Heart left ventricle (tissue), 16 donors: ENCODE results near the gene GRB2. TPM values are rescaled to one million over a fixed set of nuclear protein-coding genes. Genes with fewer than 3 reads are reported as not detected.
"Not testable (repeated sequence)": the region's sequence is repeated elsewhere in the genome, so short reads cannot be mapped to it uniquely, and the experiment has no call there.

ENCODE experiments used
- ATAC-seq, 4 donors: fragments of 200-7000 bp; cut with Tn5 transposase; one replicate each; pipeline ENCODE4 v1.9.1; 2020 to 2022; ENCODE audit warnings: moderate library complexity in 4 of 4, mild to moderate bottlenecking in 3 of 4, moderate number of reproducible peaks in 1 of 4
- DNase-seq, 5 donors: peaks; one replicate each; pipeline ENCODE4 v3.0.0-alpha.2; 2020
- H3K27ac ChIP-seq, 12 donors: fragments of 200-600 bp; sonication (generic) in 4 of 12; one replicate each; pipeline versions ENCODE4 v1.5.0 to v1.8.0; 2016 to 2022; ENCODE audit warnings: mild to moderate bottlenecking in 2 of 12
- H3K27me3 ChIP-seq, 9 donors: fragments of 200-600 bp; sonication (generic) in 2 of 9; one replicate each; pipeline versions ENCODE4 v1.5.1 to v1.8.0; 2016 to 2022; ENCODE audit warnings: mild to moderate bottlenecking in 3 of 9
- H3K36me3 ChIP-seq, 9 donors: fragments of 200-600 bp; sonication (generic) in 2 of 9; one replicate each; pipeline versions ENCODE4 v1.5.0 to v1.8.0; 2018 to 2022; ENCODE audit warnings: mild to moderate bottlenecking in 2 of 9
- H3K4me1 ChIP-seq, 12 donors: fragments of 200-600 bp; sonication (generic) in 4 of 12; one replicate each; pipeline versions ENCODE4 v1.5.0 to v1.8.0; 2016 to 2022; ENCODE audit warnings: mild to moderate bottlenecking in 3 of 12
- H3K4me3 ChIP-seq, 12 donors: fragments of 200-600 bp; sonication (generic) in 4 of 12; one replicate each; pipeline versions ENCODE4 v1.5.0 to v1.8.0; 2017 to 2022; ENCODE audit warnings: mild to moderate bottlenecking in 9 of 12, moderate library complexity in 4 of 12
- H3K9me3 ChIP-seq, 12 donors: fragments of 200-600 bp; sonication (generic) in 4 of 12; one replicate each; pipeline versions ENCODE4 v1.5.0 to v1.8.0; 2016 to 2022; ENCODE audit warnings: mild to moderate bottlenecking in 1 of 12
- POLR2A ChIP-seq, 2 donors: fragments of 450-650 bp; IDR thresholded peaks; one replicate each; pipeline ENCODE4 v1.6.1; 2017; ENCODE audit warnings: antibody characterized with exemption in 2 of 2, mild to moderate bottlenecking in 2 of 2, moderate library complexity in 2 of 2
- WGBS, 4 donors: extraction: QIAGEN DNeasy Blood & Tissue Kit in 2 of 4; methylation state at CpG; one replicate each; pipeline versions ENCODE4 v1.1.5 to v1.1.7; 2013 to 2018; 5-methylcytosine and 5-hydroxymethylcytosine counted together
- intact Hi-C, 10 donors: fragments of 100-400 bp; cut with DNase I; formaldehyde crosslinking; loops; one replicate each; pipeline versions ENCODE4 v1.11.1 to v1.14.2; 2022
- polyA plus RNA-seq, 2 donors: library from polyadenylated mRNA; stranded (reverse); fragments of 200-250 nt; gene quantifications; one replicate each; pipeline ENCODE4 v1.2.3, GENCODE V29; 2013
- total RNA-seq, 9 donors: library from RNA; depleted of rRNA in 2 of 9; stranded (reverse); fragments of >200 nt in 2 of 9; fragmentation: NEBNext Ultra II Directional in 3 of 9; extraction: Animal tissue kit (Norgen Biotek cat#: 25700) in 3 of 9; gene quantifications; one replicate each; pipeline versions ENCODE4 v1.1.0 to v1.2.4, GENCODE V29; 2016 to 2023
- TF ChIP-seq, protein P1 (sequence below), 12 donors: fragments of 200-600 bp; sonication (generic) in 4 of 12; IDR thresholded peaks; one replicate each; pipeline versions ENCODE4 v1.5.0 to v1.8.0; 2018 to 2022; ENCODE audit warnings: antibody characterized with exemption in 12 of 12, mild to moderate bottlenecking in 5 of 12
- donor health status: ischemic (EF 13 %, LVEDD 7.1; RV severe dilation, severe dysfunction).
- donor health status: healthy with polysubstance abuse.
- donor health status: DM: no; HTN: yes; CAD: no.
- donor health status: DM: no; HTN: no; CAD: no.
- donor health status: ischemic (EF 25% LVEDD 6.9; RV normal size, moderate dysfunction).
- donor health status: ischemic (EF 25% LVEDD 5.7; RV mildly dilated, moderate dysfunction).
- donor health status: healthy.
- donor health status: DM: yes; HTN: yes; CAD: no.
- donor health status: ischemic (EF 35%, LVEDD 5.7; RV mildly dilated, moderate dysfunction).
- donor health status: nonischemic (EF 11% LVEDD 7.7; RV severe dilation, severe dysfunction).
- donor health status: DM: yes; HTN: yes; CAD: no.
- donor health status: PGD.
- donor health status: ischemic (EF 29% LVEDD 5.4; RV normal size, mild dysfunction).
- donor health status: nonischemic (EF 23%, LVEDD 6.1; RV moderate dilation, normal function).

GRB2 gene
- total and polyA plus RNA-seq, 11 donors = 24.5 to 145 (median 67.7) TPM

DNA sequence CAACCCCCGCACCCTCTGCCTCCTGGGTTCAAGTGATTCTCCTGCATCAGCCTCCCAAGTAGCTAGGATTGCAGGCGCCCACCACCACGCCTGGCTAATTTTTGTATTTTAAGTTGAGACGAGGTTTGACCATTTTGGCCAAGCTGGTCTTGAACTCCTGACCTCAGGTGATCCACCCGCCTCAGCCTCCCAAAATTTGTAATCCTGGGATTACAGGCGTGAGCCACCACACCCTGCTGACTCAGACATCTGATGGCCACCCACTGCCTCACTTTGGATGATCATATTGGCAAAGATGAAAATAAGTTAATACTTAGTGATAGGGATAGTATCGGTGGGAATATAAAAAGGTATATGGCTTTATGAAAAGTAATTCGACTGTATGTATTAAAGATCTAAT lies 55.9 kb downstream of the GRB2 start:
- ATAC-seq (no peak), DNase-seq (no peak)
- Histone ChIP-seq H3K36me3 (no peaks in the 10 kb centered on the region), H3K4me3 (no peak overlapping the region), H3K27ac (no peak overlapping the region), H3K9me3 (no peaks in the 10 kb centered on the region), H3K27me3 (no peaks in the 10 kb centered on the region), H3K4me1 (peaks cover 0 to 90% (median 19%) of the 10 kb centered on the region in 12 donors)
- intact Hi-C loops = no loop called here
- 95 to 97% (median 96%) methylated on average over 8 of the region's 8 CpGs for WGBS, 4 donors
- no peak for TF ChIP-seq POLR2A (IDR thresholded peaks at IDR 0.05)
- TF ChIP-seq, protein P1, sequence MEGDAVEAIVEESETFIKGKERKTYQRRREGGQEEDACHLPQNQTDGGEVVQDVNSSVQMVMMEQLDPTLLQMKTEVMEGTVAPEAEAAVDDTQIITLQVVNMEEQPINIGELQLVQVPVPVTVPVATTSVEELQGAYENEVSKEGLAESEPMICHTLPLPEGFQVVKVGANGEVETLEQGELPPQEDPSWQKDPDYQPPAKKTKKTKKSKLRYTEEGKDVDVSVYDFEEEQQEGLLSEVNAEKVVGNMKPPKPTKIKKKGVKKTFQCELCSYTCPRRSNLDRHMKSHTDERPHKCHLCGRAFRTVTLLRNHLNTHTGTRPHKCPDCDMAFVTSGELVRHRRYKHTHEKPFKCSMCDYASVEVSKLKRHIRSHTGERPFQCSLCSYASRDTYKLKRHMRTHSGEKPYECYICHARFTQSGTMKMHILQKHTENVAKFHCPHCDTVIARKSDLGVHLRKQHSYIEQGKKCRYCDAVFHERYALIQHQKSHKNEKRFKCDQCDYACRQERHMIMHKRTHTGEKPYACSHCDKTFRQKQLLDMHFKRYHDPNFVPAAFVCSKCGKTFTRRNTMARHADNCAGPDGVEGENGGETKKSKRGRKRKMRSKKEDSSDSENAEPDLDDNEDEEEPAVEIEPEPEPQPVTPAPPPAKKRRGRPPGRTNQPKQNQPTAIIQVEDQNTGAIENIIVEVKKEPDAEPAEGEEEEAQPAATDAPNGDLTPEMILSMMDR (IDR thresholded peaks at IDR 0.05) = no peak

DNA sequence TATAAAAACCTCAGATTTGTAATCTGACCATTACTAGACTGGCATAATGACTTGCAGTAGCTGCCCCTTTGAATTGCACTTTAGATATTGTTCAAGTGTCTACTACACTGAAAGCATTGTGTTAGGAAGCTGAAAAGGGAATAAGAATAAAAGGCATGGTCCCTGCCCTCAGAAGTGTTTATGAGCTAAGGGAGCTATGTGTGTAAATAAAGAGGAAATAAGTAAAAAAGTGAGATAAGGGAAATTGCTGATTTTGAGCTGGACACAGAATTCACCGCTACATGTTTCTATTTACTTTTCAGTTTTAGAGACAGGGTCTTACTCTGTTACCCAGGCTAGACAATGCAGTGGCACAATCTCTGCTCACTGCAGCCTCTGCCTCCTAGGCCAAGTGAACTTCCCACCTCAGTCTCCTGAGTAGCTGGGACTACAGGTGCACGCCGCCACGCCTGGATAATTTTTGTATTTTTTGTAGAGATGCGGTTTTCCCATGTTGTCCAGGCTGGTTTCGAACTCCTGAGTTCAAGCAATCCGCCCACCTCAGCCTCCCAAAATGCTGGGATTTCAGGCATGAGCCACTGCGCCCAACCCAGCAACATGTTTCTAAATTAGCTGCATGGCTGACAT lies 57.0 kb downstream of the GRB2 start:
- DNase-seq (no peak), ATAC-seq (no peak)
- no peaks in the 10 kb centered on the region for H3K27me3 ChIP-seq
- H3K36me3 ChIP-seq = no peaks in the 10 kb centered on the region
- H3K4me3 ChIP-seq = no peak overlapping the region
- 96 to 97% (median 96%) methylated on average over 8 of the region's 8 CpGs for WGBS, 4 donors
- intact Hi-C loops = no loop called here
- peaks cover 0 to 97% (median 24%) of the 10 kb centered on the region in 12 donors for H3K4me1 ChIP-seq
- H3K27ac ChIP-seq = no peak overlapping the region
- H3K9me3 ChIP-seq = no peaks in the 10 kb centered on the region
- TF ChIP-seq, protein P1 (IDR thresholded peaks at IDR 0.05) = no peak
- no peak for TF ChIP-seq POLR2A (IDR thresholded peaks at IDR 0.05)

DNA sequence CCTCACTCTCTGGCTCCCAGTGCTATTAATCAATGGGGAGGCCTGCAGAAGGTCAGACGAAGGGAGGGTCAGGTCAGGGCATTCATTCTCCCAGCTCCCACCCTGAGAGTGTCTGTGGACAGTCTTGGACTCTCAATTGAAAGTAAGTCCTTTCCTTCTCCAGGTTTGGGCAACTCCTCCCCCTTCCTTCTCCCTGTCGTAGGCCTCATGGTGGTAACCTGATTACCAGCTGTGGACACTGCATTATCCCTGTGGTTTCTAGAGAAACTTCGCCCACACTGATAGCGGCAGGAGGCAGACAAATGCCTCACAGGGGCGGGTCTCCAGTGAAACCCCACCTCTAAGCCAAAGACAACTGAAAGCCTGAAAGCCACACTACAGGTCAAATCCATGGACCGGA lies 58.6 kb downstream of the GRB2 start:
- intact Hi-C loops = no loop called here
- ATAC-seq = peak in 3 of 4 donors; percentile 35 to 49 (median 36)

DNA sequence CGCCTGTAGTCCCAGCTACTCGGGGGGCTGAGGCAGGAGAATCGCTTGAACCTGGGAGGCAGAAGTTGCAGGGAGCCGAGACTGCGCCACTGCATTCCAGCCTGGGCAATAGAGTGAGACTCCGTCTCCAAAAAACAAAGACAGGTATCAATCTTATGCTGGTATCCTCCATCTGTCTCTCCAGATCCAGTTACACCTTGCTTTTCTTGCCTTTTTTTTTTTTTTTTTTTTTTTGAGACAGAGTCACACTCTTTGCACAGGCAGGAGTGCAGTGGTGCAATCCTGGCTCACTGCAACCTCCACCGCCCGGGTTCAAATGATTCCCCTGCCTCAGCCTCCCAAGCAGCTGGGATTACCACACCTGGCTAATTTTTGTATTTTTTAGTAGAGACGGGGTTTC lies 59.1 kb downstream of the GRB2 start:
- H3K9me3 ChIP-seq, ATAC-seq, H3K36me3 ChIP-seq, H3K27me3 ChIP-seq, intact Hi-C loops, DNase-seq, H3K4me3 ChIP-seq: not testable (repeated sequence)
- H3K27ac ChIP-seq = peak overlapping the region in 1 of 12 donors; percentile 71
- peaks cover 0 to 99% (median 38%) of the 10 kb centered on the region in 12 donors for H3K4me1 ChIP-seq
- WGBS, 4 donors = 93 to 96% (median 94%) methylated on average over 9 of the region's 9 CpGs

More for the DNA sequence above, 58.6 kb downstream of the GRB2 start:
- DNase-seq = no peak
- H3K4me1 ChIP-seq = peaks cover 0 to 97% (median 36%) of the 10 kb centered on the region in 12 donors
- no peaks in the 10 kb centered on the region for H3K27me3 ChIP-seq
- 51 to 72% (median 59%) methylated on average over 6 of the region's 6 CpGs for WGBS, 4 donors
- no peak for TF ChIP-seq POLR2A (IDR thresholded peaks at IDR 0.05)
- TF ChIP-seq, protein P1 (IDR thresholded peaks at IDR 0.05) = no peak
- peak overlapping the region in 1 of 12 donors; percentile 60 for H3K27ac ChIP-seq
- no peak overlapping the region for H3K4me3 ChIP-seq
- H3K9me3 ChIP-seq = no peaks in the 10 kb centered on the region
- no peaks in the 10 kb centered on the region for H3K36me3 ChIP-seq
